Loucy (cell line): Measurements from ENCODE around the gene GOLM1.

Experiments
- H2AFZ ChIP-seq: fragments of 200-600 bp; sonication (generic); 2 replicates; pipeline ENCODE4 v1.6.0; 2016; ENCODE audit warnings: antibody characterized with exemption, mild to moderate bottlenecking, low read length, moderate library complexity
- H3F3A ChIP-seq: fragments of 200-600 bp; 2 replicates; pipeline ENCODE4 v1.6.0; 2016; ENCODE audit warnings: antibody characterized with exemption, low read depth, mild to moderate bottlenecking
- H3K27me3 ChIP-seq: fragments of 200-600 bp; sonication (generic); 2 replicates; pipeline ENCODE4 v1.6.1; 2014; ENCODE audit warnings: low read length, mild to moderate bottlenecking; ENCODE audit not compliant: insufficient read depth, poor library complexity, severe bottlenecking
- H3K36me3 ChIP-seq: fragments of 200-600 bp; sonication (generic); 2 replicates; pipeline ENCODE4 v1.6.1; 2016; ENCODE audit warnings: low read length; ENCODE audit not compliant: insufficient read depth
- H3K4me1 ChIP-seq: fragments of 200-600 bp; sonication (generic); 2 replicates; pipeline ENCODE4 v1.5.1; 2014; ENCODE audit warnings: low read length, mild to moderate bottlenecking; ENCODE audit not compliant: insufficient read depth, poor library complexity, severe bottlenecking
- H3K4me2 ChIP-seq: fragments of 200-600 bp; sonication (generic); 2 replicates; pipeline ENCODE4 v1.6.0; 2014; ENCODE audit warnings: antibody characterized with exemption, low read length, low read depth, mild to moderate bottlenecking; ENCODE audit not compliant: poor library complexity, severe bottlenecking
- H3K4me3 ChIP-seq: fragments of 200-600 bp; sonication (generic); 2 replicates; pipeline ENCODE4 v1.5.1; 2014; ENCODE audit warnings: low read length, mild to moderate bottlenecking, mixed read lengths; ENCODE audit not compliant: poor library complexity, severe bottlenecking
- H3K79me2 ChIP-seq: fragments of 200-600 bp; sonication (generic); 2 replicates; pipeline ENCODE4 v1.6.1; 2014; ENCODE audit warnings: low read length; ENCODE audit not compliant: insufficient read depth
- H3K9ac ChIP-seq: fragments of 200-600 bp; sonication (generic); 2 replicates; pipeline ENCODE4 v1.6.0; 2014; ENCODE audit warnings: mild to moderate bottlenecking, low read depth, low read length, moderate library complexity; ENCODE audit not compliant: poor library complexity, severe bottlenecking
- H3K9me2 ChIP-seq: fragments of 200-600 bp; sonication (generic); replicated peaks from 2 replicates; pipeline ENCODE4 v1.6.1; 2016; ENCODE audit warnings: low read depth, low read length, mixed read lengths
- H3K9me3 ChIP-seq: fragments of 200-600 bp; sonication (generic); 2 replicates; pipeline ENCODE4 v1.6.1; 2014; ENCODE audit warnings: mild to moderate bottlenecking, antibody characterized with exemption, low read length, low read depth; ENCODE audit not compliant: insufficient read depth
- H4K20me1 ChIP-seq: fragments of 200-600 bp; sonication (generic); 2 replicates; pipeline ENCODE4 v1.6.0; 2014; ENCODE audit warnings: antibody characterized with exemption, low read length, mild to moderate bottlenecking; ENCODE audit not compliant: insufficient read depth, poor library complexity, severe bottlenecking
- CTCF ChIP-seq: fragments of 200-600 bp; sonication (generic); conservative IDR thresholded peaks from 2 replicates; pipeline ENCODE4 v1.5.1; 2014; ENCODE audit warnings: mild to moderate bottlenecking, antibody characterized with exemption, low read length
- EZH2phosphoT487 ChIP-seq: fragments of 200-600 bp; IDR thresholded peaks from 2 replicates; pipeline ENCODE4 v1.6.1; 2018; ENCODE audit warnings: antibody characterized with exemption, mild to moderate bottlenecking, moderate library complexity, borderline replicate concordance

GOLM1 gene

GRCh38 chr9:86128235-86128822 lies 29.0 kb upstream of the GOLM1 start:
- no peaks in the 10 kb centered on the region for H3K9me2 ChIP-seq
- no peak overlapping the region for H3K4me3 ChIP-seq
- H3K36me3 ChIP-seq: no peaks in the 10 kb centered on the region
- no peak overlapping the region for H3K4me2 ChIP-seq
- H3K9ac ChIP-seq: no peak overlapping the region
- TF ChIP-seq EZH2phosphoT487 (no peak), CTCF (no peak)
- H3K4me1 ChIP-seq: no peaks in the 10 kb centered on the region
- H3K79me2 ChIP-seq: no peaks in the 10 kb centered on the region
- H2AFZ ChIP-seq: no peak overlapping the region
- H3F3A ChIP-seq: no peaks in the 10 kb centered on the region
- no peaks in the 10 kb centered on the region for H4K20me1 ChIP-seq
- H3K27me3 ChIP-seq: no peaks in the 10 kb centered on the region
- H3K9me3 ChIP-seq: no peaks in the 10 kb centered on the region

- no peak overlapping the region for H3K9ac ChIP-seq
- H3K4me3 ChIP-seq: no peak overlapping the region
- no peak for TF ChIP-seq CTCF
- TF ChIP-seq EZH2phosphoT487: no peak
- no peaks in the 10 kb centered on the region for H4K20me1 ChIP-seq
- no peak overlapping the region for H3K4me2 ChIP-seq
- no peaks in the 10 kb centered on the region for H3F3A ChIP-seq
- no peaks in the 10 kb centered on the region for H3K79me2 ChIP-seq
- H3K9me3 ChIP-seq: no peaks in the 10 kb centered on the region
- H3K9me2 ChIP-seq: no peaks in the 10 kb centered on the region
- H2AFZ ChIP-seq: no peak overlapping the region
- H3K4me1 ChIP-seq: no peaks in the 10 kb centered on the region
- no peaks in the 10 kb centered on the region for H3K36me3 ChIP-seq
- H3K27me3 ChIP-seq: no peaks in the 10 kb centered on the region
Measured at GRCh38 chr9:86126998-86127972, 27.9 kb upstream of the GOLM1 start.

- no peak overlapping the region for H3K4me3 ChIP-seq
- no peak for TF ChIP-seq EZH2phosphoT487
- TF ChIP-seq CTCF: no peak
- H4K20me1 ChIP-seq: no peaks in the 10 kb centered on the region
- H3K9ac ChIP-seq: no peak overlapping the region
- H3K4me1 ChIP-seq: no peaks in the 10 kb centered on the region
- no peaks in the 10 kb centered on the region for H3K9me2 ChIP-seq
- H3K36me3 ChIP-seq: no peaks in the 10 kb centered on the region
- no peaks in the 10 kb centered on the region for H3K79me2 ChIP-seq
- no peaks in the 10 kb centered on the region for H3F3A ChIP-seq
- H3K9me3 ChIP-seq: no peaks in the 10 kb centered on the region
- H3K27me3 ChIP-seq: no peaks in the 10 kb centered on the region
- H3K4me2 ChIP-seq: no peak overlapping the region
- H2AFZ ChIP-seq: no peak overlapping the region
Measured at GRCh38 chr9:86122311-86122710, 23.0 kb upstream of the GOLM1 start.
